Lower leg skin (tissue), 3 donors: ENCODE measurements around the gene HOXA13.

Source experiments
- POLR2A ChIP-seq, 2 donors: fragments of 450-650 bp; IDR thresholded peaks; one replicate each; pipeline ENCODE4 v1.6.1; 2016 to 2017; ENCODE audit warnings: antibody characterized with exemption in 2 of 2, mild to moderate bottlenecking in 1 of 2, moderate library complexity in 1 of 2
- TF ChIP-seq, protein P1 (sequence below), 3 donors: fragments of 450-650 bp; IDR thresholded peaks; one replicate each; pipeline ENCODE4 v1.5.1; 2016; ENCODE audit warnings: antibody characterized with exemption in 3 of 3, mild to moderate bottlenecking in 3 of 3, moderate library complexity in 2 of 3

DNA sequence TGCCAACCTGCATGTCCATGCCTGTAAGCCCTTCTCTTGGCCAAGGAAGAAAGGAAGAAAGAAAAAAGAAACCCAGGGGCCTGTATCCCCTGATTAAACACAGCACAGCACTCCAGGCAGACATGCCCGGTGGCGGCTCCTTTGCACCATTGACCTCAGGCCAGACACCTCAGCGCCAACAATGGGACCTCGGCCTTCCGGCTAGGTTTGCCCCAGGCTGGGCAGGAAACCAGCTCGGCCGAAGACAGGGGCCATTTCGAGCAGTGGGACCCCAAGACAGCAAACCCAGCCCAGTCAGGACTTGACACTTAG, 28.6 kb downstream of the HOXA13 start:
- TF ChIP-seq, protein P1, sequence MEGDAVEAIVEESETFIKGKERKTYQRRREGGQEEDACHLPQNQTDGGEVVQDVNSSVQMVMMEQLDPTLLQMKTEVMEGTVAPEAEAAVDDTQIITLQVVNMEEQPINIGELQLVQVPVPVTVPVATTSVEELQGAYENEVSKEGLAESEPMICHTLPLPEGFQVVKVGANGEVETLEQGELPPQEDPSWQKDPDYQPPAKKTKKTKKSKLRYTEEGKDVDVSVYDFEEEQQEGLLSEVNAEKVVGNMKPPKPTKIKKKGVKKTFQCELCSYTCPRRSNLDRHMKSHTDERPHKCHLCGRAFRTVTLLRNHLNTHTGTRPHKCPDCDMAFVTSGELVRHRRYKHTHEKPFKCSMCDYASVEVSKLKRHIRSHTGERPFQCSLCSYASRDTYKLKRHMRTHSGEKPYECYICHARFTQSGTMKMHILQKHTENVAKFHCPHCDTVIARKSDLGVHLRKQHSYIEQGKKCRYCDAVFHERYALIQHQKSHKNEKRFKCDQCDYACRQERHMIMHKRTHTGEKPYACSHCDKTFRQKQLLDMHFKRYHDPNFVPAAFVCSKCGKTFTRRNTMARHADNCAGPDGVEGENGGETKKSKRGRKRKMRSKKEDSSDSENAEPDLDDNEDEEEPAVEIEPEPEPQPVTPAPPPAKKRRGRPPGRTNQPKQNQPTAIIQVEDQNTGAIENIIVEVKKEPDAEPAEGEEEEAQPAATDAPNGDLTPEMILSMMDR (IDR thresholded peaks at IDR 0.05), result no peak
- no peak for TF ChIP-seq POLR2A (IDR thresholded peaks at IDR 0.05)
